Duodenal mucosa (tissue), 2 donors: ENCODE data around the gene GLT6D1.
"Not testable (repeated sequence)": the region's sequence is repeated elsewhere in the genome, so short reads cannot be mapped to it uniquely, and the experiment has no call there.

Experiments used
- H3K27ac ChIP-seq: one replicate; pipeline ENCODE4 v1.7.0; 2013; ENCODE audit warnings: low read depth, low read length
- H3K27me3 ChIP-seq, 2 donors: one replicate each; pipeline ENCODE4 v1.7.0; 2013; ENCODE audit warnings: low read length in 2 of 2, control low read depth in 1 of 2; ENCODE audit not compliant: insufficient read depth in 2 of 2, control insufficient read depth in 1 of 2
- H3K36me3 ChIP-seq, 2 donors: one replicate each; pipeline ENCODE4 v1.7.0; 2013; ENCODE audit warnings: low read length in 2 of 2, control low read depth in 1 of 2; ENCODE audit not compliant: insufficient read depth in 2 of 2, control insufficient read depth in 1 of 2
- H3K4me1 ChIP-seq, 2 donors: one replicate each; pipeline ENCODE4 v1.7.0; 2013; ENCODE audit warnings: low read length in 2 of 2, control low read depth in 1 of 2; ENCODE audit not compliant: insufficient read depth in 2 of 2, control insufficient read depth in 1 of 2
- H3K4me3 ChIP-seq, 2 donors: one replicate each; pipeline ENCODE4 v1.7.0; 2013; ENCODE audit warnings: low read length in 2 of 2, low read depth in 1 of 2
- H3K9ac ChIP-seq, 2 donors: one replicate each; pipeline ENCODE4 v1.7.0; 2013; ENCODE audit warnings: low read length in 2 of 2, low read depth in 1 of 2
- H3K9me3 ChIP-seq, 2 donors: one replicate each; pipeline ENCODE4 v1.7.0; 2013; ENCODE audit warnings: low read length in 2 of 2, control low read depth in 1 of 2; ENCODE audit not compliant: control insufficient read depth in 1 of 2

The GLT6D1 gene

DNA sequence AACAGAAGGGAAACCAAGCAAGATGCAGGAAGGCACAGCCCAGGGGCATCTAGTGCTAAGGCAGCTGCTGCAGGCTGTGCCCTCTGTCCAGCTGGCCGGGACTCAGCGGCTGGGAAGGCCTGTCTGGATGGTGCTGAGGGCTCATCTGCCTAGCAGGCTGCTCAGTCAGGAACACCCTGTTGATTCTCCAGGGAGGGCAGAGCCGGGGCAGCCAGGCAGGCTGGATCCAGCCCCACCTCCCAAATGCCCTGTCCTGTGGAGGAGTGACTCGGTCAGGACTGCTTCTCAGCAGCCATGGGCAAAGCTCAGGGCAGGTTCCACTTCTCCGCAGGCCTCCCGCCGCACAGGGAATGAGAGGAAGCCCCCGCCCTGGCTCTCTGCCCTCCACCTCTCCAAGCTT is 16.0 kb upstream of the GLT6D1 start:
- Histone ChIP-seq H3K4me3 (no peak overlapping the region), H3K36me3 (no peaks in the 10 kb centered on the region), H3K27ac (no peak overlapping the region), H3K9me3 (peaks cover 0 to 2% of the 10 kb centered on the region in 2 donors), H3K27me3 (no peaks in the 10 kb centered on the region), H3K4me1 (no peaks in the 10 kb centered on the region), H3K9ac (no peak overlapping the region)

DNA sequence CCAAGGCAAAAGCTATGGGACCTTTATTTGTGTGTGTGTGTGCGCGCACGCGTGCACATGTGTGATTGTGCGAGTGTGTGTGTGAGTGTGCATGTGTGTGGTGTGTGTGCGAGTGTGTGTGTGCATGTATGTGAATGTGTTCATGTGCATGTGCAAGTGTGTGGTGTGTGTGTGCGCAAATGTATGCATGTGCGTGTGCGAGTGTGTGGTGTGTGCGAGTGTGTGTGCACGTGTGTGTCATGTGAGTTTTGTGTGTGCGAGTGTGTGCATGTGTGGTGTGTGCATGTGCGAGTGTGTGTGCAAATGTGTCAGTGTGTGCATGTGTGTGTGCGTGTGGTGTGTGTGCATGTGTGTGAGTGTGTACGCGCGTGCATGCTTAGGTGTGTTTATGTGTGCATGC is 11.1 kb upstream of the GLT6D1 start:
- H3K9ac ChIP-seq: no peak overlapping the region
- no peak overlapping the region for H3K4me3 ChIP-seq
- H3K27me3 ChIP-seq: no peaks in the 10 kb centered on the region
- no peaks in the 10 kb centered on the region for H3K36me3 ChIP-seq
- H3K9me3 ChIP-seq: peaks cover 23 to 35% of the 10 kb centered on the region in 2 donors
- no peaks in the 10 kb centered on the region for H3K4me1 ChIP-seq
- no peak overlapping the region for H3K27ac ChIP-seq

- peaks cover 31 to 44% of the 10 kb centered on the region in 2 donors for H3K9me3 ChIP-seq
- no peaks in the 10 kb centered on the region for H3K4me1 ChIP-seq
- H3K27me3 ChIP-seq: no peaks in the 10 kb centered on the region
- no peak overlapping the region for H3K4me3 ChIP-seq
- no peak overlapping the region for H3K27ac ChIP-seq
- H3K36me3 ChIP-seq: no peaks in the 10 kb centered on the region
- H3K9ac ChIP-seq: no peak overlapping the region
These were observed 10.2 kb upstream of the GLT6D1 start for GRCh38 chr9:135649508-135649907.

DNA sequence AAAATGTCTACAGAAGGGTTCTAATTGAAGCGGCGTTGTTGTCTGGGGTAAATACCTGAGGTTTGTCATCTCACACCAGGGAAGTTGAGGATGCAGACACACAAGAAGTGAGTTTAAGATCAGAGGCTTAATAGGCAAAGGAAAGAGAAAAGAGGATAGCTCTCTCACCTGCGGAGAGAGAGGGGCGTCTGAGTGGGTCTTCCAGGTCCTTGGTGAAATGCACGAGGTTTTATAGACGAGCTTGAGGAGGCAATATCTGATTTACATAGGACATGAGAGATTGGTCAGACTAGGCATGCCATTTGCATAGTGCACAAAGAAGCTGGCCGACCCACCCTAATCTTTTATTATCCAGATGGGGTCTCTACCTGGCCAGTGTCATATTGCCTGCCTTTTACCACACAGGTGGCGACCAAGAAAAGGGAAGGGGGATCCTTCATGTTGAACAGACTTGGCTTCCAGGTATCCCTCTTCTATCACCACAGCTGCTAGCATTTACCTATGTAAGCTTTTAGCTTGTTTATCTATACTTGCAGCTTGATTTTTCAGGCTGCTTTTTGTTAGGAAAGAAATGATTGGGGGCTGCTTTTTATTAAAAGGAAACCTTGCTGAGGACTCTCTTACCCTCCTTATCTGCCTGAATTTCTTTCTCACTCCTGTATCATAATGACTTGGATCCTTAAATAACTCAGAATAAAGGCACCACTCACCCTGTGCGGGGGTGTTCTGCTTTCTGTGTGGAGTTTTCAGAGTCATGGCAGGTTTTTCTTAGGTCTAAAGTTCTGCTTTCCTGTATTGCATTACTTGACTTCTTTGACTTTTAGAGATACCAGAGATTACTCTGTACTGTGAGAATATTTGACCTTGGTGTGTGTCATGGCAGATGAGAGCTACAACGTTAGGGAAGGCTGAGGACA is 9.4 kb upstream of the GLT6D1 start:
- Histone ChIP-seq H3K4me3 (no peak overlapping the region), H3K9ac (no peak overlapping the region), H3K9me3 (peaks cover 35 to 44% of the 10 kb centered on the region in 2 donors), H3K27ac (no peak overlapping the region), H3K36me3 (no peaks in the 10 kb centered on the region), H3K27me3 (no peaks in the 10 kb centered on the region), H3K4me1 (no peaks in the 10 kb centered on the region)

DNA sequence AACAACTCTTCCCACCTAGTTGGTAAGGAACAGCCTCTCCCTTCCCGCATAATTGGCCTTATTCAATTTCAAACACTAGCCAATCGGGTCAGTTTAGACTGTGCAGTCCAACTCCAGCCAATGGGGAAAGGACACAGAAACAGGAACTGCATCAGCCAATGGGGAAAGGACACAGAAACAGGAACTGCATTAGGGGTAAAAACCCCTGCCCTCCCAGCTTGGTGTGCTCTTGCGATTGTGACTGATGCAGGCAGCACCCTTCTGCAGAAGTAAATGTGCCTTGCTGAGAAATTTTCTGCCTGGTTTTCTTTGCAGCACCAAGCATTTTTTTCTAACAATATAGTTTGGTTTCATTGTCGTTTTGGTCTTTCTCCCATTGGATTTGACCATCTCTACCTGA is 8.5 kb upstream of the GLT6D1 start:
- Histone ChIP-seq H3K4me3 (no peak overlapping the region), H3K27me3 (no peaks in the 10 kb centered on the region), H3K36me3 (no peaks in the 10 kb centered on the region), H3K9me3 (peaks cover 35 to 44% of the 10 kb centered on the region in 2 donors), H3K27ac (no peak overlapping the region), H3K9ac (no peak overlapping the region), H3K4me1 (no peaks in the 10 kb centered on the region)

GRCh38 chr9:135644631-135645218 is 5.4 kb upstream of the GLT6D1 start:
- Histone ChIP-seq H3K4me3 (no peak overlapping the region), H3K9ac (no peak overlapping the region), H3K27ac (no peak overlapping the region), H3K9me3 (peaks cover 32 to 44% of the 10 kb centered on the region in 2 donors), H3K4me1 (no peaks in the 10 kb centered on the region), H3K27me3 (no peaks in the 10 kb centered on the region), H3K36me3 (no peaks in the 10 kb centered on the region)

DNA sequence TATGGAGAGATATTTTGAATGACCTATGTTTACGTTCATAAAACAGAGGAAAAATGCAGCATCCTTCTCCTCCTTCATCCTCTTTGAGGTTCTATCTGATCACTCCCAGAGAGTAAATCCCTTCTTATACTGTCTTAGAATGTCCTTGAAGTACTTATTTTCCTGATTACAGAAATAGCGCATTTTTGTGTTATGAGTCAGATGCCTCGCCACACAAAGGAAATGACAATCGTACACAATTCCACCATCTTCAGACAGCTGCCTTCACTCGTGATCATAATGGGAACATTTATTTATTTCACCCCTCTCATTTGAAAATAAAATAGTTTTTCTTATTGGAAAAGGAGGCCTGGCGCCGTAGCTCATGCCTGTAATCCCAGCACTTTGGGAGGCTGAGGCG is 2.4 kb upstream of the GLT6D1 start:
- Histone ChIP-seq H3K9me3 (peaks cover 17 to 21% of the 10 kb centered on the region in 2 donors), H3K27me3 (no peaks in the 10 kb centered on the region), H3K36me3 (no peaks in the 10 kb centered on the region), H3K4me3 (no peak overlapping the region), H3K27ac (no peak overlapping the region), H3K4me1 (no peaks in the 10 kb centered on the region), H3K9ac (no peak overlapping the region)

DNA sequence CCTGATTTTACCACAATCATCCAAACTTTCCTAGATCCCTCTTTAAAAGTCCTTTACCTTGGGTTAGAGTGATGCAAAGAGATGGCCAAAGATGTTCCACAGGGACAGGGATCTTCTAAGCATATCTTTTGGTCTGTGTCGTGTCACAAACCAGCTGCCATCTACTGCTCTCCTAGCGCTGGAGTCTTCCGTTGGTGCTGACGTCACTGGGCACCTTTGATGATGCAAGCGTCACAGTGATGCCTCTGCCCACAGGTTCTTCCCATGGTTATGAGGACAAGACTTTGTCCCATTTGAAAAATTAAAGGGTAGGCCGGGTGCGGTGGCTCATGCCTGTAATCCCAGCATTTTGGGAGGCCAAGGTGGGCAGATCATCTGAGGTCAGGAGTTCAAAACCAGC is 1.7 kb upstream of the GLT6D1 start:
- Histone ChIP-seq H3K27me3 (no peaks in the 10 kb centered on the region), H3K9ac (no peak overlapping the region), H3K36me3 (no peaks in the 10 kb centered on the region), H3K27ac (no peak overlapping the region), H3K4me1 (no peaks in the 10 kb centered on the region), H3K4me3 (no peak overlapping the region), H3K9me3 (peaks cover 14 to 15% of the 10 kb centered on the region in 2 donors)

DNA sequence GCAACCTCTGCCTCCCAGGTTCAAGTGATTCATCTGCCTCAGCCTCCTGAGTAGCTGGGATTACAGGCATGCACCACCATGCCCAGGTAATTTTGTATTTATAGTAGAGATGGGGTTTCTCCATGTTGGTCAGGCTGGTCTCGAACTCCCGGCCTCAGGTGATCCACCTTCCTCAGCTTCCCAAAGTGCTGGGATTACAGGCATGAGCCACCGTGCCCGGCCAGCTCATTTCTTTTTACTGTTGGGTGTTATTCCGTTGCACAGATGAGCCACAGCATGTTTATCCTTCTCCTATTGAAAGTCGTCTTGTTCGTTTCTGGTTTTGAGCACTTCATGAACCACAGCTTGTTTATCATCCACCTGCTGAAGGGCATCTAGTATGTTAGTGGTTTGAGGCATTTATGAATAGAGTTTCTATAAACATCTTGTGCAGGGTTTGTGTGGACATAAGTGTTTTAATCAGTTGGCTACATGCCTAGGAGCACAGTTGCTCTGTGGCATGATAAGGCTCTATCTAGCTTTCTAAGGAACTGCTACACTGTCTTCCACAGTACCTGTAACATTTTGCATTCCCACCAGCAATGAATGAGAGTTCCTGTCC is 2.3 kb downstream of the GLT6D1 start:
- H3K27me3 ChIP-seq, H3K9ac ChIP-seq, H3K9me3 ChIP-seq, H3K4me1 ChIP-seq, H3K4me3 ChIP-seq, H3K27ac ChIP-seq, H3K36me3 ChIP-seq: not testable (repeated sequence)

- H3K4me1 ChIP-seq: no peaks in the 10 kb centered on the region
- H3K36me3 ChIP-seq: no peaks in the 10 kb centered on the region
- no peak overlapping the region for H3K4me3 ChIP-seq
- no peaks in the 10 kb centered on the region for H3K9me3 ChIP-seq
- peaks cover 0 to 8% of the 10 kb centered on the region in 2 donors for H3K27me3 ChIP-seq
- no peak overlapping the region for H3K27ac ChIP-seq
- H3K9ac ChIP-seq: no peak overlapping the region
These were observed 6.5 kb downstream of the GLT6D1 start for GRCh38 chr9:135632841-135633240.
